T follicular helper cell (primary cell): ENCODE measurements around the gene MISP3.

Experiments
- DNase-seq: peaks from one replicate; pipeline ENCODE4 v3.0.0-alpha.2; 2020; ENCODE audit warnings: low read depth

MISP3 gene

DNA sequence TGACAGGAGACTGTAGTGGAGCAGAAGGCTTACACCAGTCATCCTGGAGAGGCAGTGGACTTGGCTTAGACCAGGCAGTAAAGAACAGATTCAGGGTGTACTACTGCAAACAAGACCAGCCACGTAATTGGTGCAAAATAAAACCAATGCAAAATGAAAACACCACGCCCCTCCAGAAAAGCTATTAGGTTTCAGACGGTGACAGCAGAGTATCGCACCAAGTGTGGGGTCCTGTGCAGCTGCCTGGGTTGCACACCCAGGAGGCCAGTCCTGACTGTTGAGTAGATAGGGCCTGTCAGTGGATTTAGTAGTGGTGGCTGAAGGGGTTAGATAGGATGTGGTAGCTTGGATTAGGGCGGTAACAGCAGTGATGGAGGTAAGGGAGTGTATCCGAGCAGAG, 50.3 kb downstream of the MISP3 start:
- DNase-seq, result no peak
